Measurements from ENCODE around the gene BBS9.

- no peak for TF ChIP-seq EZH2phosphoT487 (IDR thresholded peaks at IDR 0.05; ENCODE audit: insufficient read depth, low read depth)
- no peak for TF ChIP-seq EZH2 (IDR thresholded peaks at IDR 0.05; ENCODE audit: insufficient read depth, poor library complexity, severe bottlenecking)
These were observed 121.1 kb downstream of the BBS9 start for GRCh38 chr7:33250421-33250871.

Measured in GM23248 (cell line).